GM23248 (cell line): Measurements from ENCODE around the gene CMTM1. TPM values are rescaled to one million over a fixed set of nuclear protein-coding genes. Genes with fewer than 3 reads are reported as not detected.

Source experiments
- DNase-seq: peaks from one replicate; pipeline ENCODE4 v3.0.0-alpha.2; 2015
- H2AFZ ChIP-seq: fragments of 200-600 bp; sonication (generic); 2 replicates; pipeline ENCODE4 v1.6.1; 2016; ENCODE audit warnings: antibody characterized with exemption
- H3F3A ChIP-seq: fragments of 200-600 bp; sonication (generic); 2 replicates; pipeline ENCODE4 v1.6.1; 2016; ENCODE audit warnings: mild to moderate bottlenecking, antibody characterized with exemption, mixed run types; ENCODE audit not compliant: insufficient read depth
- H3K27ac ChIP-seq: fragments of 200-600 bp; sonication (generic); 2 replicates; pipeline ENCODE4 v1.5.1; 2016; ENCODE audit warnings: mild to moderate bottlenecking
- H3K27me3 ChIP-seq: fragments of 200-600 bp; sonication (generic); replicated peaks from 2 replicates; pipeline ENCODE4 v1.6.1; 2016; ENCODE audit warnings: mild to moderate bottlenecking; ENCODE audit not compliant: insufficient read depth
- H3K36me3 ChIP-seq: fragments of 200-600 bp; sonication (generic); 2 replicates; pipeline ENCODE4 v1.6.1; 2016; ENCODE audit warnings: low read depth, mild to moderate bottlenecking
- H3K4me1 ChIP-seq: fragments of 200-600 bp; sonication (generic); 2 replicates; pipeline ENCODE4 v1.6.1; 2016; ENCODE audit warnings: mild to moderate bottlenecking; ENCODE audit not compliant: insufficient read depth
- H3K4me2 ChIP-seq: fragments of 200-600 bp; sonication (generic); one replicate; pipeline ENCODE4 v1.6.1; 2016; ENCODE audit warnings: mild to moderate bottlenecking; ENCODE audit not compliant: unreplicated experiment
- H3K4me3 ChIP-seq: fragments of 200-600 bp; sonication (generic); 2 replicates; pipeline ENCODE4 v1.5.1; 2016; ENCODE audit warnings: mild to moderate bottlenecking
- H3K79me2 ChIP-seq: fragments of 200-600 bp; sonication (generic); 2 replicates; pipeline ENCODE4 v1.6.1; 2016; ENCODE audit warnings: mild to moderate bottlenecking; ENCODE audit not compliant: insufficient read depth
- H3K9ac ChIP-seq: fragments of 200-600 bp; sonication (generic); 2 replicates; pipeline ENCODE4 v1.6.1; 2016; ENCODE audit warnings: mild to moderate bottlenecking
- H3K9me2 ChIP-seq: fragments of 200-600 bp; sonication (generic); 2 replicates; pipeline ENCODE4 v1.6.1; 2016; ENCODE audit warnings: mixed run types, mild to moderate bottlenecking, moderate library complexity; ENCODE audit not compliant: insufficient read depth
- H3K9me3 ChIP-seq: fragments of 200-600 bp; sonication (generic); one replicate; pipeline ENCODE4 v1.6.1; 2017; ENCODE audit warnings: low read depth
- H4K20me1 ChIP-seq: fragments of 200-600 bp; sonication (generic); 2 replicates; pipeline ENCODE4 v1.6.0; 2016; ENCODE audit not compliant: insufficient read depth
- EZH2 ChIP-seq: fragments of 200-600 bp; sonication (generic); IDR thresholded peaks from 2 replicates; pipeline ENCODE4 v1.6.1; 2018; ENCODE audit warnings: antibody characterized with exemption, mild to moderate bottlenecking; ENCODE audit not compliant: insufficient read depth, poor library complexity, severe bottlenecking
- EZH2phosphoT487 ChIP-seq: fragments of 200-600 bp; sonication (generic); IDR thresholded peaks from 2 replicates; pipeline ENCODE4 v1.6.1; 2018; ENCODE audit warnings: antibody characterized with exemption, moderate library complexity, mild to moderate bottlenecking, low read depth; ENCODE audit not compliant: insufficient read depth
- WGBS, 2 experiments: methylation state at CpG; one replicate each; pipeline ENCODE4 v1.1.6; 2015 to 2017; ENCODE audit warnings: low lambda C conversion rate in 2 of 2, low coverage in 1 of 2; ENCODE audit errors: missing lambda C conversion rate in 2 of 2; 5-methylcytosine and 5-hydroxymethylcytosine counted together
- in situ Hi-C: fragments of 300-500 bp; cut with MboI; formaldehyde crosslinking; loops from 2 replicates; pipeline ENCODE4 v1.15.0; 2020
- polyA plus RNA-seq: library from polyadenylated mRNA; unstranded; fragments of >200 nt; fragmentation: Nextera tagmentation; extraction: Ambion mirVana; gene quantifications from 2 replicates; pipeline ENCODE4 v1.2.1, GENCODE V29; 2016
- total RNA-seq: library from RNA; depleted of rRNA; stranded (reverse); fragments of >200 nt; shearing (Covaris generic); gene quantifications from 2 replicates; pipeline ENCODE4 v1.2.3, GENCODE V29; 2014

CMTM1 gene
- total and polyA plus RNA-seq, 2 experiments from 2014 or later: 3.1 to 6.8 TPM

- H2AFZ ChIP-seq: no peak overlapping the region
- no peaks in the 10 kb centered on the region for H3K9me2 ChIP-seq
- H3K9me3 ChIP-seq: no peaks in the 10 kb centered on the region
- in situ Hi-C loops: loop anchor here (10.0 kb wide), 1 partner anchor 89 kb away; no protein-coding TSS in a partner anchor
- no peak overlapping the region for H3K4me2 ChIP-seq
- H4K20me1 ChIP-seq: no peaks in the 10 kb centered on the region
- TF ChIP-seq EZH2phosphoT487: no peak
- TF ChIP-seq EZH2: no peak
- H3F3A ChIP-seq: peaks cover 41% of the 10 kb centered on the region
- H3K79me2 ChIP-seq: no peaks in the 10 kb centered on the region
- H3K27ac ChIP-seq: no peak overlapping the region
- no peaks in the 10 kb centered on the region for H3K27me3 ChIP-seq
- H3K4me1 ChIP-seq: peaks cover 51% of the 10 kb centered on the region
- H3K36me3 ChIP-seq: no peaks in the 10 kb centered on the region
- DNase-seq: no peak
- WGBS, 2 experiments: 82 to 90% methylated on average over 4 of the region's 4 CpGs
- H3K9ac ChIP-seq: no peak overlapping the region
- H3K4me3 ChIP-seq: no peak overlapping the region
These were observed 49.9 kb downstream of the CMTM1 start for GRCh38 chr16:66616169-66616568.

- H3K4me3 ChIP-seq: no peak overlapping the region
- no peaks in the 10 kb centered on the region for H3K36me3 ChIP-seq
- 84% methylated on average over 9 of the region's 9 CpGs for WGBS, 2 experiments
- H3K9me3 ChIP-seq: no peaks in the 10 kb centered on the region
- H3F3A ChIP-seq: peaks cover 41% of the 10 kb centered on the region
- H3K27me3 ChIP-seq: no peaks in the 10 kb centered on the region
- H4K20me1 ChIP-seq: no peaks in the 10 kb centered on the region
- TF ChIP-seq EZH2phosphoT487 (no peak), EZH2 (no peak)
- H3K79me2 ChIP-seq: no peaks in the 10 kb centered on the region
- no peak overlapping the region for H3K9ac ChIP-seq
- no peak overlapping the region for H3K27ac ChIP-seq
- H3K4me2 ChIP-seq: no peak overlapping the region
- H3K9me2 ChIP-seq: no peaks in the 10 kb centered on the region
- H2AFZ ChIP-seq: no peak overlapping the region
- in situ Hi-C loops: loop anchor here (10.0 kb wide), 1 partner anchor 88 kb away; no protein-coding TSS in a partner anchor
- peak; percentile 26 for DNase-seq
- H3K4me1 ChIP-seq: peaks cover 51% of the 10 kb centered on the region
These were observed 50.4 kb downstream of the CMTM1 start for GRCh38 chr16:66616592-66616991.

DNA sequence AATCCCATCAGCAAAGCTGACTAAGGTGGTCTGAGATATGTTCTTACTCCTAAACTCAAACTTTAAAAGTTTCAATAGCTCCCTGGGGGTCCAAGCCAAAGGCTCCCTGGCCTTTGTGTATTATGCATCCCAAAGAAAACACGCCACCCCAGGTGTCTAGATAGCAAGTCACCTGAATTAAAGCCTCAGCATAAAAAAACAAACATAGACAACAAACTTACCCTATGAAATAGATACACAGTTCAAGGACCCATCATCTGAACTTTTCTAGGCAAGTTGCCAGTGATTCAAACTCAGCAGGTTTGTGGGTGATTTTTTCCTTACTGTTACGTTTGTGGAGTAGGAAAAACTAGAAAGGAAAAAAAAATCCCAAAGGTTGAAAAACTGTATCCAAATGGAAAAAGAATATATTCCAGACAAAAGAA lies 50.8 kb downstream of the CMTM1 start:
- H3K9me3 ChIP-seq: no peaks in the 10 kb centered on the region
- peaks cover 41% of the 10 kb centered on the region for H3F3A ChIP-seq
- H3K27ac ChIP-seq: no peak overlapping the region
- H3K4me3 ChIP-seq: no peak overlapping the region
- no peak overlapping the region for H3K9ac ChIP-seq
- H3K79me2 ChIP-seq: no peaks in the 10 kb centered on the region
- no peak overlapping the region for H3K4me2 ChIP-seq
- in situ Hi-C loops: loop anchor here (10.0 kb wide), 1 partner anchor 88 kb away; no protein-coding TSS in a partner anchor
- no peak for TF ChIP-seq EZH2
- no peak for TF ChIP-seq EZH2phosphoT487
- no peak for DNase-seq
- H4K20me1 ChIP-seq: no peaks in the 10 kb centered on the region
- H3K9me2 ChIP-seq: no peaks in the 10 kb centered on the region
- 98 to 100% methylated on average over 2 of the region's 2 CpGs for WGBS, 2 experiments
- peaks cover 51% of the 10 kb centered on the region for H3K4me1 ChIP-seq
- no peak overlapping the region for H2AFZ ChIP-seq
- H3K27me3 ChIP-seq: no peaks in the 10 kb centered on the region
- H3K36me3 ChIP-seq: no peaks in the 10 kb centered on the region

GRCh38 chr16:66617728-66618127 lies 51.5 kb downstream of the CMTM1 start:
- no peaks in the 10 kb centered on the region for H3K79me2 ChIP-seq
- WGBS, 2 experiments: 87 to 89% methylated on average over 7 of the region's 7 CpGs
- H2AFZ ChIP-seq: no peak overlapping the region
- no peaks in the 10 kb centered on the region for H3K36me3 ChIP-seq
- H3K27ac ChIP-seq: peak overlapping the region; percentile 97; the same call in 1 of the 2 replicates
- peaks cover 51% of the 10 kb centered on the region for H3K4me1 ChIP-seq
- H3K9ac ChIP-seq: no peak overlapping the region
- H3K9me3 ChIP-seq: no peaks in the 10 kb centered on the region
- no peaks in the 10 kb centered on the region for H3K27me3 ChIP-seq
- in situ Hi-C loops: loop anchor here (10.0 kb wide), 1 partner anchor 87 kb away; no protein-coding TSS in a partner anchor
- TF ChIP-seq EZH2phosphoT487 (no peak), EZH2 (no peak)
- no peaks in the 10 kb centered on the region for H4K20me1 ChIP-seq
- H3K9me2 ChIP-seq: no peaks in the 10 kb centered on the region
- H3F3A ChIP-seq: peaks cover 41% of the 10 kb centered on the region
- H3K4me3 ChIP-seq: no peak overlapping the region
- no peak overlapping the region for H3K4me2 ChIP-seq
- no peak for DNase-seq
